Adrenal gland (tissue), 5 donors: ENCODE data around the gene TET1.

Experiments
- POLR2A ChIP-seq, 2 donors: fragments of 450-650 bp; IDR thresholded peaks; one replicate each; pipeline ENCODE4 v1.6.1; 2017; ENCODE audit warnings: antibody characterized with exemption in 2 of 2, mild to moderate bottlenecking in 2 of 2, moderate library complexity in 1 of 2
- TF ChIP-seq, protein P1 (sequence below), 6 experiments: fragments of 450-650 bp in 4 of 6; fragments of 200-600 bp in 2 of 6; sonication (generic) in 1 of 6; IDR thresholded peaks; 1 replicate in 5 of 6; 2 replicates in 1 of 6; pipeline versions ENCODE4 v1.5.1 to v1.8.0; 2016 to 2021; ENCODE audit warnings: antibody characterized with exemption in 6 of 6, mild to moderate bottlenecking in 2 of 6, moderate library complexity in 1 of 6
- donor health status: DM: no; HTN: no; CAD: no.

DNA sequence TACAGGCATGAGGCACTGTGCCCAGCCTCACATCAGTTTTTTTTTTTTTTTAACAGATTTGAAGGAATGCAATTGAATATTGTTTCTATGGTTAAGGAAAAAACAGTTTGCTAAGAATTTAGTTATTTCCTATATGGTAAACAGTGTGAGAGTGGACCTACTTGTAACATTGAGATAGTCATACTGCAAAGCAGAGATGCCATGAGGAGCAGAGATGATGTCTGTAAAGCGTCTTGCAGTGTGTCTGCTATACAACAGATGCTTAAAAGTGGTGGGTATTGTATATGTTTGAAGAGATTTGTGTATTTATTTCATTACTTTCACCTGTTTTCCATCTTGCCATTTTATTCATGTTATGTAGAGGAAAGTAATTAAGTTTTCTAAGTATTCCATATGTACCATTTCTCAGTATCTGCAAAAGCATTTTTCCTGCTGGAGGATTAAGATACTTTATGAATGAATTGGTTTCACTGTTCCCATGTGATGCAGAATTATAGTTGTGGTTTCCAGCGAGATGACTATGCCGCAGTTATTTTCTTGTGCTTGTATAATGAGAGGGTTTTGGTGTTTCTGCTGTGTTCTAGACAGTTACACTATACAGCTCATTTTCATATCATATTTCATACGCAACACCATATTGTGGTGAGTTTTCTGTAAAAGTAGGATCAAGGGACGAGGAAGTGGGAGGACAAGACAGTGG lies 26.6 kb downstream of the TET1 start:
- no peak for TF ChIP-seq POLR2A (IDR thresholded peaks at IDR 0.05)
- TF ChIP-seq, protein P1, sequence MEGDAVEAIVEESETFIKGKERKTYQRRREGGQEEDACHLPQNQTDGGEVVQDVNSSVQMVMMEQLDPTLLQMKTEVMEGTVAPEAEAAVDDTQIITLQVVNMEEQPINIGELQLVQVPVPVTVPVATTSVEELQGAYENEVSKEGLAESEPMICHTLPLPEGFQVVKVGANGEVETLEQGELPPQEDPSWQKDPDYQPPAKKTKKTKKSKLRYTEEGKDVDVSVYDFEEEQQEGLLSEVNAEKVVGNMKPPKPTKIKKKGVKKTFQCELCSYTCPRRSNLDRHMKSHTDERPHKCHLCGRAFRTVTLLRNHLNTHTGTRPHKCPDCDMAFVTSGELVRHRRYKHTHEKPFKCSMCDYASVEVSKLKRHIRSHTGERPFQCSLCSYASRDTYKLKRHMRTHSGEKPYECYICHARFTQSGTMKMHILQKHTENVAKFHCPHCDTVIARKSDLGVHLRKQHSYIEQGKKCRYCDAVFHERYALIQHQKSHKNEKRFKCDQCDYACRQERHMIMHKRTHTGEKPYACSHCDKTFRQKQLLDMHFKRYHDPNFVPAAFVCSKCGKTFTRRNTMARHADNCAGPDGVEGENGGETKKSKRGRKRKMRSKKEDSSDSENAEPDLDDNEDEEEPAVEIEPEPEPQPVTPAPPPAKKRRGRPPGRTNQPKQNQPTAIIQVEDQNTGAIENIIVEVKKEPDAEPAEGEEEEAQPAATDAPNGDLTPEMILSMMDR (IDR thresholded peaks at IDR 0.05) = no peak
